A549 (cell line): ENCODE measurements around the gene IVD. TPM values are rescaled to one million over a fixed set of nuclear protein-coding genes. Genes with fewer than 3 reads are reported as not detected.

ENCODE experiments used
- ATAC-seq, 2 experiments: fragments of 200-7000 bp in 1 of 2; fragments of >200 bp in 1 of 2; cut with Nextera tagmentation in 1 of 2; cut with Tn5 transposase in 1 of 2; 3 replicates each; pipeline versions ENCODE4 v1.8.0 to v1.9.1; 2018 to 2020; ENCODE audit warnings: mild to moderate bottlenecking in 1 of 2, moderate library complexity in 1 of 2
- CTCF ChIA-PET: fragments of 300-600 bp; sonication (Branson Sonifier 250); formaldehyde crosslinking; extraction: SDS; loops from one replicate; lab custom pipeline; 2021; ENCODE audit warnings: antibody characterized with exemption, inconsistent platforms; lab: Yijun Ruan, JAX
- POLR2A ChIA-PET: fragments of 350-600 bp; formaldehyde crosslinking; extraction: SDS; loops from one replicate; lab custom pipeline; 2021; ENCODE audit warnings: antibody characterized with exemption, inconsistent platforms; lab: Yijun Ruan, JAX
- DNase-seq, 2 experiments: peaks; one replicate each; pipeline versions ENCODE4 v3.0.0 to v3.0.0-alpha.2; 2011 to 2016; ENCODE audit warnings: low read depth in 1 of 2, low spot score in 1 of 2
- FAIRE-seq: peaks from 2 replicates; lab custom pipeline; 2011; peaks lifted over from hg19 to GRCh38; lab: Jason Lieb, UNC
- H3K27ac ChIP-seq, 2 experiments: fragments of >200 bp; sonication (Bioruptor Twin); formaldehyde crosslinking; 3 replicates each; pipeline ENCODE4 v1.5.1; 2016 to 2017
- H3K4me1 ChIP-seq: fragments of >200 bp; sonication (Bioruptor Twin); formaldehyde crosslinking; 3 replicates; pipeline ENCODE4 v1.6.1; 2016
- H3K4me2 ChIP-seq: fragments of >200 bp; sonication (Bioruptor Twin); formaldehyde crosslinking; 3 replicates; pipeline ENCODE4 v1.6.1; 2016
- H3K4me3 ChIP-seq: fragments of >200 bp; sonication (Bioruptor Twin); formaldehyde crosslinking; 3 replicates; pipeline ENCODE4 v1.5.1; 2016
- H3K9me3 ChIP-seq: fragments of >200 bp; sonication (Bioruptor Twin); formaldehyde crosslinking; 3 replicates; pipeline ENCODE4 v1.6.1; 2016
- BHLHE40 ChIP-seq: IDR thresholded peaks from 2 replicates; pipeline ENCODE4 v1.6.1; 2012; ENCODE audit warnings: low read depth, low read length, inconsistent platforms
- CHD4 ChIP-seq: fragments of 200-600 bp; sonication (generic); IDR thresholded peaks from 2 replicates; pipeline ENCODE4 v1.6.1; 2016; ENCODE audit warnings: antibody characterized with exemption, mild to moderate bottlenecking, borderline replicate concordance
- ESRRA ChIP-seq: fragments of 150-350 bp; IDR thresholded peaks from 2 replicates; pipeline ENCODE4 v1.6.1; 2014; ENCODE audit warnings: mild to moderate bottlenecking, low read length, borderline replicate concordance
- HEYL ChIP-seq: fragments of 250-450 bp; sonication (Bioruptor Pico); IDR thresholded peaks from 2 replicates; pipeline ENCODE4 v1.8.0; 2021; ENCODE audit warnings: mild to moderate bottlenecking, moderate library complexity
- HOXB5 ChIP-seq: fragments of 250-450 bp; sonication (Bioruptor Pico); IDR thresholded peaks from 2 replicates; pipeline ENCODE4 v1.5.0; 2020; ENCODE audit warnings: mild to moderate bottlenecking, moderate library complexity
- KDM1A ChIP-seq: fragments of 200-600 bp; sonication (generic); IDR thresholded peaks from 2 replicates; pipeline ENCODE4 v1.6.1; 2016; ENCODE audit warnings: low read depth, mild to moderate bottlenecking
- KDM5A ChIP-seq: fragments of 200-600 bp; sonication (generic); IDR thresholded peaks from 2 replicates; pipeline ENCODE4 v1.6.1; 2016; ENCODE audit warnings: antibody characterized with exemption, mild to moderate bottlenecking
- NPAS2 ChIP-seq: fragments of 250-450 bp; sonication (Bioruptor Pico); IDR thresholded peaks from 2 replicates; pipeline ENCODE4 v1.8.0; 2022; ENCODE audit warnings: mild to moderate bottlenecking, moderate library complexity, borderline replicate concordance
- RCOR1 ChIP-seq: fragments of 150-350 bp; IDR thresholded peaks from 2 replicates; pipeline ENCODE4 v1.6.1; 2014; ENCODE audit warnings: antibody characterized with exemption, low read length, low read depth
- REST ChIP-seq: fragments of 200-600 bp; sonication (generic); IDR thresholded peaks from 2 replicates; pipeline ENCODE4 v1.6.1; 2016; ENCODE audit warnings: antibody characterized with exemption, mild to moderate bottlenecking, moderate library complexity
- RFX5 ChIP-seq: fragments of 450-650 bp; IDR thresholded peaks from 2 replicates; pipeline ENCODE4 v1.7.1; 2014; ENCODE audit warnings: antibody characterized with exemption, mild to moderate bottlenecking, moderate library complexity
- SMC3 ChIP-seq: fragments of >200 bp; sonication (Bioruptor Twin); formaldehyde crosslinking; IDR thresholded peaks from 3 replicates; pipeline ENCODE4 v1.6.1; 2018; ENCODE audit warnings: inconsistent platforms
- SREBF2 ChIP-seq: fragments of 450-650 bp; IDR thresholded peaks from 2 replicates; pipeline ENCODE4 v1.6.1; 2014; ENCODE audit warnings: mild to moderate bottlenecking, moderate library complexity
- TFCP2L1 ChIP-seq: fragments of 250-450 bp; sonication (Bioruptor Pico); IDR thresholded peaks from 2 replicates; pipeline ENCODE4 v1.5.0; 2021; ENCODE audit warnings: mild to moderate bottlenecking
- WGBS: methylation state at CpG from one replicate; pipeline ENCODE4 v1.1.6; 2017; ENCODE audit errors: missing lambda C conversion rate; 5-methylcytosine and 5-hydroxymethylcytosine counted together
- polyA plus RNA-seq, 4 experiments: library from polyadenylated mRNA; depleted of rRNA in 3 of 4; stranded (reverse); fragments of >200 nt; fragmentation: RNase III in 1 of 4; extraction: RNeasy Plus Mini Kit Qiagen cat#74134 plus additional on column Dnase treatment in 1 of 4; gene quantifications; 2 replicates in 3 of 4; 3 replicates in 1 of 4; pipeline ENCODE4 v1.2.3, GENCODE V29; 2011 to 2017
- TF ChIP-seq, protein P1 (sequence below): IDR thresholded peaks from 2 replicates; pipeline ENCODE4 v1.6.1; 2012
- TF ChIP-seq, protein P2 (sequence below): IDR thresholded peaks from 2 replicates; pipeline ENCODE4 v1.6.1; 2012

IVD gene
- polyA plus RNA-seq, 2 of the 4 experiments (the other 2 are of a cell fraction): 10.2 to 12.4 TPM

- TF ChIP-seq HEYL (CRISPR knock-in tag) (no peak), RCOR1 (no peak)
- TF ChIP-seq, all 56 proteins: peak for 0
These were observed 49.5 kb upstream of the IVD start (continued) for GRCh38 chr15:40355976-40356585.

DNA sequence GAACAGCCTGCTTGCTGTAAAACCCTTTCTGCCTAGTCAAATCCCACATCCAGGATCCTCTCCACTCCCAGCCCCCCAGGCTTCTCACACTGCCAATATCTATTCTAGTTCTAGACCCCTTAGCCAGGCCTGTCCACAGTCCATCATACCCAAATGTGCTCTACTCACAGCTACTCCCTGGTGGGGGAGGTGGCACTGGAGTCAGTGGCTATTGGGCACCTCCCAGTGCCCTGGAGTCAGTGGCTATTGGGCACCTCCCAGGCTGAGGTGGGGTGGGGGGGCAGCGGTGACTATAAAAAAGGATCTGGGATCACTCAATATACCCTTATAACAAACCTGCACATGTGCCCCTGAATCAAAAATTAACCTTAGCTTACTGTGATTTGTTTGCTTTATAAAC lies 48.3 kb upstream of the IVD start:
- FAIRE-seq: no peak
- Histone ChIP-seq H3K27ac (no peak overlapping the region), H3K4me1 (peaks cover 6% of the 10 kb centered on the region; the same call in 1 of the 3 replicates), H3K9me3 (no peaks in the 10 kb centered on the region), H3K4me2 (peak overlapping the region; percentile 94), H3K4me3 (no peak overlapping the region; the same call in 2 of the 3 replicates)
- ATAC-seq: no peak
- ChIA-PET CTCF (interaction anchor here (1.0 to 4.8 kb wide), 5 partner anchors 11 to 34 kb away, joined by 3 to 43 read pairs (median 10); partner anchors contain the start of gene INAFM2), POLR2A (no interaction called here)
- DNase-seq: no peak
- 27% methylated on average over 1 of the region's 1 CpG for WGBS
- TF ChIP-seq KDM1A (no peak), ESRRA (no peak), TFCP2L1 (CRISPR knock-in tag) (no peak), SREBF2 (no peak), NPAS2 (CRISPR knock-in tag) (no peak), RFX5 (no peak), SMC3 (no peak), HOXB5 (CRISPR knock-in tag) (no peak), KDM5A (no peak), BHLHE40 (no peak), CHD4 (no peak)

GRCh38 chr15:40357723-40358470 lies 47.7 kb upstream of the IVD start, which contains the start of gene DISP2:
Gene DISP2, plus strand, starts transcription at chr15:40358219. Its CDS starts 103 bp downstream, at chr15:40358322.
- ChIA-PET CTCF (interaction anchor here (1.0 to 4.8 kb wide), 4 partner anchors 10 to 21 kb away, joined by 4 to 43 read pairs (median 12); no protein-coding TSS in a partner anchor), POLR2A (interaction anchor here (0.5 kb wide), 1 partner anchor 73 kb away, joined by 3 read pairs; no protein-coding TSS in a partner anchor)
- peak within 1 kb of the TSS; percentile 57 for H3K4me3 ChIP-seq
- peak within 1 kb of the TSS; percentile 94 for H3K4me2 ChIP-seq
- TF ChIP-seq REST: peak; percentile 86
- TF ChIP-seq, protein P1, sequence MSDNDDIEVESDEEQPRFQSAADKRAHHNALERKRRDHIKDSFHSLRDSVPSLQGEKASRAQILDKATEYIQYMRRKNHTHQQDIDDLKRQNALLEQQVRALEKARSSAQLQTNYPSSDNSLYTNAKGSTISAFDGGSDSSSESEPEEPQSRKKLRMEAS: peak; percentile 22; the same call in 1 of the 2 replicates
- TF ChIP-seq, protein P2, sequence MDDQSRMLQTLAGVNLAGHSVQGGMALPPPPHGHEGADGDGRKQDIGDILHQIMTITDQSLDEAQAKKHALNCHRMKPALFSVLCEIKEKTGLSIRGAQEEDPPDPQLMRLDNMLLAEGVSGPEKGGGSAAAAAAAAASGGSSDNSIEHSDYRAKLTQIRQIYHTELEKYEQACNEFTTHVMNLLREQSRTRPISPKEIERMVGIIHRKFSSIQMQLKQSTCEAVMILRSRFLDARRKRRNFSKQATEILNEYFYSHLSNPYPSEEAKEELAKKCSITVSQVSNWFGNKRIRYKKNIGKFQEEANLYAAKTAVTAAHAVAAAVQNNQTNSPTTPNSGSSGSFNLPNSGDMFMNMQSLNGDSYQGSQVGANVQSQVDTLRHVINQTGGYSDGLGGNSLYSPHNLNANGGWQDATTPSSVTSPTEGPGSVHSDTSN: no peak
- H3K9me3 ChIP-seq: no peaks in the 10 kb centered on the region
- FAIRE-seq (no peak), ATAC-seq (peak; percentile 79 to 89), DNase-seq (peak; percentile 69 to 83)
- 20% methylated on average over 18 of the region's 82 CpGs for WGBS
- H3K4me1 ChIP-seq: peaks cover 6% of the 10 kb centered on the region; the same call in 1 of the 3 replicates
- H3K27ac ChIP-seq: peak within 1 kb of the TSS in 1 of 2 experiments; percentile 77; a peak in 2 of 6 replicates
